Stimulated activated CD4-positive, alpha-beta T cell treated with anti-CD3 and anti-CD28 coated beads, TNF-alpha, amount 100 ng/mL, for 1 hour (primary cell): Measurements from ENCODE around the gene PIEZO2.
"Not testable (repeated sequence)": the region's sequence is repeated elsewhere in the genome, so short reads cannot be mapped to it uniquely, and the experiment has no call there.

Source experiments
- DNase-seq, 3 donors: peaks; one replicate each; pipeline ENCODE4 v3.0.0-alpha.2; 2020; ENCODE audit warnings: low read depth in 3 of 3, low spot score in 1 of 3

PIEZO2 gene

DNA sequence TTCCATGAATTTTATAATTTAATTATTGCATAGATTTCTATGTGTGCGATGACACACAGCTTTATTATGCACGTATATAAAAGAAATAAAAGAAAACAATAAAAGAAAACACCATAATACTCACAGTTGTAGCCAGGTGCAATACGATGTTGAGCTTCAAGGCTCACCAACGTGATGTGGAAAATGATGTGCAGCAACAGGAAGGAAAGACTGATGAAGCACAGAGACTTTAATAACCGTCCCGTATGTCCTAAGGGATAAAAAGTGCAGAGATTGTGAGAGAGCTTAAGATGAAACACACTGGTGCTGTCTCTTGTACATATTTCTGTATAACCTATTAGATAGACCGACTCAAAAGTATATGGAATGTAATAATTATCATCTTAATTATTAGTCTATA lies 170.0 kb downstream of the PIEZO2 start:
- no peak for DNase-seq

DNA sequence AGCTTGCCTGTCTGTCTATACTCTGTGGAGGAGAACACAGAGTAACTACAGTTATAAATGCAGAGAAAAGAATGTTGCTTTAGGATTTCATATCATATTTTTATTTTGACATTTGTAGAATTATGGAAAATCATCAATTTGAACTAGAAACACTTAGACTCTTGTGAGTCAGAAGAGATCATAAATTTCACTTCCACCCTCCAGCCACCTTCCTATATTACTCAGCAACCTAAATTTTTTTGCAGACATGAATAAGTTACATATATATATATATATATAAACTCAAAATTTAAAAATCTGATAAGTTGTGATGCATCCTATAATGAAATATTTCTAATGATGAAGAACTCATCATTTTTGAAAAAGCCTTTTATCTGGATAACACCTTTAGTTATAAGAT lies 172.3 kb downstream of the PIEZO2 start:
- DNase-seq: no peak

DNA sequence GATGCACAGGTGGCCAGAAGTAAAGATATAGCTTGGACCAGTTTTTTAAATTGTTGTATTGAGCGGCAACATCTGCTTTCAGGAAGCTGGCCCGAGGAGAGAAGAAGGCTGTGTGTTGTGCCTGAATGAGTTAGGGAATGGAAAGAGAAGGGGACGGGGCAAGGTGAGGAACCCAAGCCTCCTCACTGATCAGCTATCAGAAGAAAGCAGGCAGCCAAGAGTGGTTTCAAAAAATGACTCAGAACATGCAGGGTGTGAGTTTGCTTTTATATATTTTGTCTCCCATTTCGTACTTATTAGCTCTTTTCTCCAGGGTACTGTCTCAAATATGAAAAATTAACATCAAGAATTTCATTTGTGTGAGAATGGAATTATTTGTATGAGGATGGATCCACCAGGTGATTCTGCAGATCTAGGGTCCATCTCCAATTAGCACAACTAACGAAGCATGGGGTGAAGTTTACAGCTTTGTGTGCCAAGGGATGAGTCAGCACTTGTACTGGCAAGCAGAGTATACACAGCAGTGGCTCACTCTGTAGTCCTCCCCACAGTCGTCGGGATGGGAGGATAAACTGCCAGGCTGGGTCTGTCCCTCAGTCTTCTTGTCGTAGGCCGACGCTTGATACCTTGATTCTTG lies 175.7 kb downstream of the PIEZO2 start:
- no peak for DNase-seq

DNA sequence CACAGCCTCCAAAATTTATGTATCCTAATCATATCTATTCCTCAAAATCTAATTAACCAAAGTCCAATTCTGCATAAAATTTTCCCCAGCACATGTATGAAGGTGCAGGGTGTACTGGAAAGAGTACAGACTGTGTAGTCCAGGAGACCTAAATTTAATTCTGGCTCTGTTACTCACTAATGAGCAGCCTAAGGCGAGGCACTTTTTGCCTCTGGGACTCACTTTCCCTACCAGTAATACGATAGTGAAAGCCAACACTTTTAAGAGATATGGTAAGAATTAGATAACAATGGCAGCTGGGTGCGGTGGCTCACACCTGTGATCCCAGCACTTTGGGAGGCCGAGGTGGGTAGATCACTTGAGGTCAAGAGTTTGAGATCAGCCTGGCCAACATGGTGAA lies 177.7 kb downstream of the PIEZO2 start:
- DNase-seq: no peak

DNA sequence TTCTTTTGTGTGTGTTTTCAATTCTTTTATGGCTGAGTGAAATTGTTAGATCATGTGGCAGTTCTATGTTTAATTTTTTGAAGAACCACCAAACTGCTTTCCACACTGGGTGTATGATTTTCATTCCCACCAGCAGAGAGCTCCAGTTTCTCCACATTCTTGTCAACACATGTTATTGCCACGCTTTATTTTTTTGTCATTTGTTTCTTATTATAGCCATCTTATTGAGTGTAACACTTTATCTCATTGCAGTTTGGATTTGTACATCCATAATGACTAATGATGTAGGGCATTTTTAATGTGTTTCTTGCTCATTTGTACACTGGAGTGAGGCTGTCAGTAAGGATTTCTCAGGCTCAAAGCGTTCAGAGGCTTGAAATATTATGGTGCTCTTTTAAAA lies 184.2 kb downstream of the PIEZO2 start:
- no peak for DNase-seq

DNA sequence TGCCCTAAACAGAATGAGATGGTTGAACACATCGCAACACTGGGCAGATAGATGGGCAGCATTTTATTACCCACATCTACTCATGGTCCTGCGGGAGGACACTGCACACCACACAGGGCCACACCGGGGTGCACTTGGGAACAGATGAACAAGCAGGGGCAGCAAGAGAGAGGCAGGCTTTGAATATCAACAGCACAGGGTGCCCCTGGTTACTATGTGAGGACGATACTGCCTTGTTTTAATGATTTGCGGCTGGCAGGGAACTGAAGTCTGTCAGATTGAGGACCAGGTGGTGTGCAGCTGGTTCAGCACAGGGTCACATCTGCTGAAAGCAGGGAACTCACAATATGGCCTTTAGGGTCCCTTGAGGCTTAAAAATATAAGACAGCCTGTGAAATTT lies 195.7 kb downstream of the PIEZO2 start:
- DNase-seq: no peak

DNA sequence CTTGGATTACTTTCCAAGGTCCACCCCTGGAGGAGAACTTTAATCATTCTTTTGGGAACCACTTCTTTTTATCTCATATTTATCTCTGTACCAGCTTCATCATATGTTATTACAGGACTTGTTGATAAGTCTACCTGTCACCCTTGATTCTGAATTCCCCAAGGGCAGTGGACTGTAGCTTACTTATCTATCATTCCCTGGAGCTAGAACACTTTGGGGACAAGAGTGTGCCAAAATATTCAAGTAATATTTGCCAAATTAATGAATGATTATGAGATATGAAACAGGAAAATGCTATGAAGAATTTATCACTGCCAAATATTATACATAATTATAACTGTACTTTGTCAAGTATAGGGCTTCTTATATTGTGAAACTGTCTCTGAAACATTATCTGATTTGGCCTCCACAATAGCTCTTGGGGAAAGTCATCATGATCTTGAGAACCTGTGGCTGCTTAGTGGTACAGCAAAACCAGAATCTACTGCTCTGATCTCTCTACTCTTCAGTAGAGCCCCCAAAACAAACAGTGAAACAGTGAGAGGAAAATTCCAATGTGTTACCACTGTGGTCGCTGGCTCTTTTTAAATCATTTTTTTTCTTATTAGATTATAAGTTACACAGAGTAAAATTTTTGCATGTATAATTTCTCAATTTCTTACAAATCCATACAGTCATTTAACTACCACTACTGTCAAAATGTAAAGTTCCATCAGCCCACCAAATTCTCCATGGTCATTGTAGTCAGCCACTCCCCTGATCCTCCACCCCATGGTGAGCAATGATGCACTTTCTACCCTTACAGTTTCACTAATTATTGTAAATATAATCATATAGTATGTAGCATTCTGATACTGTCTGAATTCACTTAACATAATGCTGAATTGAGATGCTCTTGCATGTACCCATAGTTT lies 197.5 kb downstream of the PIEZO2 start:
- no peak for DNase-seq

DNA sequence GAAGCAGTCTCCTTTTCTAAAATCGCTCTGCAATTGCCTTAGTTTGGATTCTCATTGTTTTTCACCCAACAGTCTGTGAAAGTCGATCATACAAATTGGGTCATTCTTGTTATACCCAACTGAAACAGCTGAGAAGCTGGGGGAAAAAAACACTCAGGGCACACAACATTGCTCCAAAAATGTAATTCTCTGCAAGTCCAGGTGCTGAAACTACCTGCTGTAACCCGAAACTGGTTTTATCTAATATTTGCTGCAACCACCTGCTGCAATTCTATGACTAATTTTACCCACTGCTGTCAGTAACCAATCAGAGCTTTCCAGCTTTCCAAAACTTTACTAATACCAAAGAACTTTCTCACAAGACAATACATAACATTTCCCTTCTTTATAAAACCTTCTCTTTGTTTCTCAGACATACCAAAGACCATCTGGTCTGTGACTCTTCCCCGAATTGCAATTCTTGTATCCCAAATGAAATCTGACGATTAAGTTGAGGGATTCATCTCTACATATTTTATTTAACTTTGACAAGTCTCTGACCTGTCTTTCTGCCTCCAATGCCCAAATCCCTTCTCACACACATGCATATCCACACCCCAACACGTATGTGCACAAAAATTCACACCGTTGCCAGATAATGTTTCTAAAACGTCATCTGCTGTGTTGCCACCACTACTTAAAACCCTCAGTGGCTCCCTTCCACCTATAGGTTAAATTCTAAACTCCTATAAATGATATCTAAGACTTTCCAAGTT lies 198.3 kb downstream of the PIEZO2 start:
- no peak for DNase-seq

DNA sequence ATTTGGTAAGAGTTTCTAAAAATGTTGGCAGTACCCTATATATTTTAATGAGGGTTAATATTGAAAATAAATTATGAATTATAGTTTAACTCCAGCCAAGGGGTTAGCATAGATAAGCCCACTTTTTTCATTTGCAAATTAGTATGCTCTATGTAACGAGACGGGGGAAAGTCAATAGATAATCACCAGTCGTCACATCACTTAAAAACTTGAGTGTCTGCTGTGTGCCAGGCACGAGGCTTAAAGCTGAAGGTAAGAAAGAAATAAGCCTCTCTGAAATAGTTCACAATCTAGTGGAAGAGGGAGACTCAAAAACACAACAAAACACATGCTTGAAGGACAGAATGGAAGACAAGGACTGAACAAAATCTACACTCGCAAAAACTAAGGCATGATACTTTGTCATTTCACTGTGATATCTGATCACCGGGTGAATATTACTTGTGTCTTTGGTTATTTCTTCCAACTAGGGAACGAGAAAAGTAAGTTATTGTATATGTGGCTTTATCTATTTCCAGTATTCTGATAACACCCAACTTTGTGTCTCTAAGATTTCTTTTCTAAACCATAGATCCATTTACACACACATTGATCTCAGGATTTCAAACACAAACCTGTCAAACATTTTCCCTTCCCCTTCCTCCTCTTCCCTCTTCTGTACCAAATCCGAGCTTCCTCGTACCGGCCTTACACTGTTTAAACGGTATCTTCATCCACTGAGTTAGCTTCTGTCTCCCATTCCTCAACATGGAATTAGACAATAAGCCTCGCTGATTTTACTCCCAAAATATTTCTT lies 199.1 kb downstream of the PIEZO2 start:
- no peak for DNase-seq

DNA sequence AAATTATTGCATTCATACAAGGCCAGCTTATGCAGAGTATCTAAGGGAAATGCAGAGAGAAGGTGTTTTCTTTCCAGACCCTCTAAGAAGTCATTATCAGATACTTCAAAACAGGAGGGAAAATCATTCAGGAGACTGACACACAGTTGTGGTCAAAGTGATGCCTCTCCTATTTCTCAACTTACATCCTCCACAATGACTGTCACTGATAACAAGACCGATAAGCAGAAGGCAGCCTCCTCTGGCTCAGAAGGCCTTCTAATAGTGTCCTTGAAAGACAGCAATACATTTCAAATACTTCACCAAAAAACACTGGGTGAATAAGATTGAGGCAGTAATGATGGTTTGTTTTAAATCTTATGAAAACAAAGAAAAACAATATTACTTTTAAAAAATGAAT lies 199.7 kb downstream of the PIEZO2 start:
- no peak for DNase-seq

DNA sequence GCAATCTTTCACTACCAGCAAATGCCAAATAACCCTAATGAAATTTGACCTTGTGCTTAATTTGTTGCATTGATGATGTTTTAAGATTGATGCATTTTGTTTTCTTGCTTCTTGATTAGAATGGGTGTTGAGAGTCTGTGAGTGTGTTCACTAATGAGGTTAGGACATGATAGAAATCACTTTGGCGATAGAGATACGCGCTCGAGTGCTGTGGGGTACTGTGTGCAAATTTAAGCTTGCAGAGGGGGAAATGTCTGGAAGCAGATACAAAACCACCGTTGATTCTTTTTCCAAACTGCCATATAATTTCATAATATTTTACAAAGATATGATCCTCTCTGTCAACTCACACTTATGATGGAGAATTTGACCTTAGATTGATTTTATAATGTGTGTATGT lies 200.9 kb downstream of the PIEZO2 start:
- DNase-seq: no peak

DNA sequence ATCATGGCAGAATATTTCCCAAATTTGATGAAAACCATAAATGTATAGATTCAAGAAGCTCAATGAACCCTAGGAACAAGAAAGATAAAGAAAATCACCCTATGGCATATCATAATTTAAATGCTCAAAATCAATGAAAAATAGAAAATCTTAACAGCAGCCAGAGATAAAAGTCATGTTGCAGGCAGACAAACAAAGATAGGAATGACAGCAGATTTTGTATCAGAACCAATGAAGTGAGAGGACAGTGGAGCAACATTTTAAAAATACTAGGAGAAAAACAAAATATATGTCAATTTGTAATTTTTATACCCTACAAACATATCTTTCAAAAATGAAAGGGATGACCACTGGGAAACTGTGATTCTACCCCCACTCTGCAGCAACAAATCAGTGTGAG lies 203.3 kb downstream of the PIEZO2 start:
- DNase-seq: no peak

DNA sequence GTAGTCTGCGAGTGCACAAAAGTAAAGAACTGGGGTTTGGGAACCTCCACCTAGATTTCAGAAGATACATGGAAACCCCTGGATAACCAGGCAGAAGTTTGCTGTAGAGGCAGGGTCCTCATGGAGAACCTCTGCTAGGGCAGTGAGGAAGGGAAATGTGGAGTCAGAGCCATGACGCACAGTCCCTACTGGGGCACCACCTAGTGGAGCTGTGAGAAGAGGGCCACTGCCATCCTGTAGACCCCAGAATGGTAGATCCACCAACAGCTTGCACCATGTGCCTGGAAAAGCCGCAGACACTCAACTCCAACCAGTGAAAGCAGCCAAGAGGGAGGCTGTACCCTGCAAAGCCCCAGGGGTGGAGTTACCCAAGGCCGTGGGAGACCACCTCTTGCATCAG lies 206.4 kb downstream of the PIEZO2 start:
- no peak for DNase-seq

DNA sequence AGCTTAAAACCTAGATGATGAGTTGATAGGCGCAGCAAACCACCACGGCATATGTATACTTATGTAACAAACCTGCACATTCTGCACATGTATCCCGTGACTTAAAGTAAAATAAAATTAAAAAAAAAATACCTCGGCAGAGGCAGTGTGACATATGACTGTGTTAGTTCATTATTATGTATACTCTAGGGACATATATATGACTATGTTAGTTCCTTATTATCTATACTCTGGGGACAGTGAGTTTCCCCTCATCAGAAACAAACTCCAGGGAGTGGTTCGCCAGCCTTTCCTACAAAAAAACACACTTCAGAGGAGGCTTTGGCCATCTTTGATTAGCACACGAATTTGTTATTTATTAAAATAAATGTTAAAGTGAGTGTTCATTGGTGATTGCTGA lies 209.5 kb downstream of the PIEZO2 start:
- DNase-seq: no peak

DNA sequence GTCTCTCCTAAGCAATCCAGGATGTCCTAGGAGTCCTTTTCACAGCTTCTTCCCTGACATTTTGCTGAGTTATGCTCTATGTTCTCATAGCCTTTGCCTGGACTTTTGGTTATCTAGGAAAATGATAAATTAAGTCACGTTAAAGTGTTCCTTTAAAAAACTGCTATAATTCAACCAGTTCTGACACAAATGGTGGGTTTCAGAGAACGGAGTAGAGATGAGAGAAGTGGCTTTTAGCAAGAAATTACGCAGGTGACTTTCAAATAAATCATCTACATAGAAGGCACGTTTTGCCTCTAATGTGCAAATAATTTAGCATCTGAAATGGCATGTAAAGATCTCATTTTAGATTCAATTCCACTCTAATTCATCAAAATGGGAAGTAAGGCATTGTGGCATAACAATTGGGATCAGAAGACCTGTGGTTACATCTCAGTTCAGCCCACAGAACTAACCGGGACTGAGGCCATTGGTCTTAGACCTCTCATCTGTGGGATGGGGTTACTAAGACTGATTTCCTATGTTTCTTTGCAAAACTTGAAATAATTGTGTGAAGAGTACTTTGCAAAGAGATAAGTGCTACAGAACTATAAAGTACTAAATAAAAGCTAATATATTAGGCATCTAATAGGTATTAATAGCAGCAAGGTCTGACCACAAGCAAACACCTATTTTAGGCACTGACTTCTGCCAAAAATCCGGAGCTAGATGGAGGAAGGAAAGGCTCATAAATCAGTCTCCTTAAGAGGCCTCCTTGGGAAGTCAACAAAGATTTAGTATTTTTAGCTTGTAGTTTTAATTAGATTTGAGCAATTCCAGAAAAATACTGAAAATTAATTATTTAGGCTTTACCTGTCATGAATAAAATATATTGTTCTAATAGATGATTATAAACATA lies 211.4 kb downstream of the PIEZO2 start:
- no peak for DNase-seq

DNA sequence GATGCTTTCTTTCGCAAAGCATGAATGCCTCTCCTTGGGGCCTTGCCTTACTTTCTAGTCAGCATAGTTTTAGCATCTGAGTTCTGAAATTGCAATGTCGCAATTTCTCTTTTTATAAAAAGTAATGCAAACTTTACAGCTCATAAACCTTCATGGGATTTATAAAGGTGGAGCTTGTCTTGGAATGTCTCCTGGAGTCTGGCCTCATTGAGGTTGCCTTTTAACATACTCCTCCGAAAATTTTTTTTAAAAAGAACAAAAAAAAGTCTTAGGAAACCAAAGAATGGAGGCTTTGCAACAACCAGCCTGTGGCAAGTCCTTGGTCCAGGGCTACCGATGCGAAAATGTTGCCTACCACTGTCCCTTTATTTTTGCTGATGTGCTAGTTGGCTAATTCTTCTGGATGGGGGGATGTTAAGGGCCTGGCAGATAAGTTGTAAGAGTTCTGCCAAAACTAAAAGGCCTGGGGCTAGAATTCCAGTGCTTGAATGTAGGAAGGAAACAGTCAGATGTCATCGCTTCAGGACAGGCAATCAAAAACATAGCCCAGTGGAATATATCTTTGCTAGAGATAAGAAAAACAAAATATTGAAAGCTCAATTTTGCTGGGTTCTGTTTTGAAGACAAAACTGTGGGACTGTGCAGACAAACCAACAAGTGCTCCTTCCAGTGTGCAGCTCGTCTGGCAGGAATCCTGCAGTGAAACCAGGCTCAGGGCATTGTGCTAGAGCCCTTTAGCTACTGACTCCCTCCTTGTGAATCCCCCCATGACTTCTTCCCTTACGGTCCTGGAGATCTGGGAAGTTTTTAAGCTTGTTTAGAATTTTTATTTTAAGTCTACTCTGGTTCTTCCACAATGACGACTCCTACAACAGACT lies 213.0 kb downstream of the PIEZO2 start:
- no peak for DNase-seq

DNA sequence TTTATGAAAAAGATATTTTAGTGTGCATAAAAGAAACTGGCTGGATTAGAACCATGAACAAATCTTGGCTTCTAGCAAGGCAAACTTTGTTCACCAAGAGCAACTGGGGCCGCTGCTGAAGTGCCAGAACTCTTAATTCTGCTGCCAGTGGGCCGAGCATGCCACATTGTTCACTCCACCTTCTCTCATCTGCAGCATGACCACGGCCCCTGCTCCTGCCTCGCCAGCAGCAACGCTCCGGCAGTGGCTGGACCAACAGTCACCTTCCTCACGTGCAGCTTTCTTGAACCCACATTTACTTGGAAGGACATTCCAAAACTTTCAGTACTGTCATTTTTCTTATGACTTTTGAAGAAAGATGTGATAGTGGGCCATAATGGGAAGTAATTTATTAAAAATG lies 213.8 kb downstream of the PIEZO2 start:
- no peak for DNase-seq

DNA sequence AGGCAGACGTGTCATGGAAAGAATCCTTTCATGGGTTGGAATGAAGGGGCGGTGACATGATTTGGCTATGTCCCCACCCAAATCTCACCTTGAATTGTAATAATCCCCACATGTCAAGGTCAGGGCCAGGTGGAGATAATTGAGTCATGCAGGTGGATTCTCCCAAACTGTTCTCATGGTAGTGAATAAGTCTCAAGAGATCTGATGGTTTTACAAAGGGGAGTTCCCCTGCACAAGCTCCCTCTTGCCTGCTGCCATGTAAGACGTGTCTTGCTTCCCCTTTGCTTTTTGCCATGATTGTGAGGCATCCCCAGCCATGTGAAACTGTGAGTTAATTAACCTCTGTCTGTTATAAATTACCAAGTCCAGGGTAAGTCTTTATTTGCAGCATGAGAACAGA lies 215.7 kb downstream of the PIEZO2 start:
- DNase-seq: not testable (repeated sequence)

DNA sequence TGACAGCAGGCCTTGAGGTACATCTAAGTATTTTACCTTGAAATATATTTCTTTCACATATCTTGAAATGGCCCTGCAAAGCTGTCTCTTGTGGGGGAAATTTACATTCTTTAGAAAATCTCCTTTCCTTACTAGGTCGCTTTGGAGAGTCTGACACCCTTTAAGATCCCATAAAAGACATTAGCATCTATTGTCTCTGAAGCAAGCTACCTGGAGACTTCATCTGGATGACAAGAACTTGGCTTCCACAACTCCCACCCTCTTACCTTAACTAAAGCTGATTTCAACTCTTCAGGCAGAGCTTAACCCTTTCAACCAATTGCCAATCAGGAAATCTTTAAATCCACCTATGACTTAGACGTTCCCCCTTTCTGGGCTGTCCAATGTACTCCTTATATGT lies 219.3 kb downstream of the PIEZO2 start:
- no peak for DNase-seq
